22Rv1 (cell line): Measurements from ENCODE around the gene CEP128.

ENCODE experiments used
- H3K27ac ChIP-seq: fragments of 450-650 bp; 2 replicates; pipeline ENCODE4 v1.5.1; 2017
- CTCF ChIP-seq: fragments of 450-650 bp; IDR thresholded peaks from 2 replicates; pipeline ENCODE4 v1.5.1; 2017; ENCODE audit warnings: mild to moderate bottlenecking
- ZFX ChIP-seq: fragments of 450-650 bp; IDR thresholded peaks from 2 replicates; pipeline ENCODE4 v1.6.1; 2017; ENCODE audit warnings: antibody characterized with exemption, borderline replicate concordance

CEP128 gene

GRCh38 chr14:80538633-80539375 lies 402.7 kb downstream of the CEP128 start:
- no peak overlapping the region for H3K27ac ChIP-seq
- no peak for TF ChIP-seq ZFX
- no peak for TF ChIP-seq CTCF

GRCh38 chr14:80537626-80538025 lies 403.9 kb downstream of the CEP128 start:
- no peak for TF ChIP-seq CTCF
- no peak for TF ChIP-seq ZFX

GRCh38 chr14:80536456-80536855 lies 405.1 kb downstream of the CEP128 start:
- no peak overlapping the region for H3K27ac ChIP-seq

More at GRCh38 chr14:80537626-80538025, 403.9 kb downstream of the CEP128 start:
- H3K27ac ChIP-seq: no peak overlapping the region

GRCh38 chr14:80535171-80535570 lies 406.4 kb downstream of the CEP128 start:
- TF ChIP-seq ZFX: no peak
- TF ChIP-seq CTCF: no peak
- no peak overlapping the region for H3K27ac ChIP-seq

More at GRCh38 chr14:80536456-80536855, 405.1 kb downstream of the CEP128 start:
- TF ChIP-seq CTCF (no peak), ZFX (no peak)

- H3K27ac ChIP-seq: no peak overlapping the region
- no peak for TF ChIP-seq ZFX
- TF ChIP-seq CTCF: no peak
Measured at GRCh38 chr14:80523518-80524117, 417.9 kb downstream of the CEP128 start.

GRCh38 chr14:80522936-80523335 lies 418.6 kb downstream of the CEP128 start:
- no peak for TF ChIP-seq CTCF
- TF ChIP-seq ZFX: no peak
- H3K27ac ChIP-seq: no peak overlapping the region

GRCh38 chr14:80522411-80522810 lies 419.1 kb downstream of the CEP128 start:
- no peak for TF ChIP-seq CTCF
- no peak for TF ChIP-seq ZFX
- H3K27ac ChIP-seq: no peak overlapping the region
